Naive B cell (primary cell): ENCODE data around the gene KRT16. TPM values are rescaled to one million over a fixed set of nuclear protein-coding genes. Genes with fewer than 3 reads are reported as not detected.
"Not testable (repeated sequence)": the region's sequence is repeated elsewhere in the genome, so short reads cannot be mapped to it uniquely, and the experiment has no call there.

Source experiments
- ATAC-seq, 2 donors: fragments of 150-1000 bp; cut with Tn5 transposase; 2 replicates each; pipeline ENCODE4 v1.10.0; 2021; ENCODE audit warnings: low read depth in 2 of 2, mild to moderate bottlenecking in 2 of 2, moderate library complexity in 2 of 2
- DNase-seq: peaks from one replicate; pipeline ENCODE4 v3.0.0; 2022
- H3K27ac Mint-ChIP-seq, 6 donors: one replicate each; pipeline ENCODE4 v1.8.0; 2020 to 2022; ENCODE audit warnings: mild to moderate bottlenecking in 6 of 6, mixed read lengths in 6 of 6, moderate library complexity in 5 of 6, inconsistent platforms in 2 of 6
- H3K27me3 Mint-ChIP-seq, 3 donors: one replicate each; pipeline ENCODE4 v1.8.0; 2021 to 2022; ENCODE audit warnings: mixed read lengths in 3 of 3, mild to moderate bottlenecking in 1 of 3
- H3K36me3 Mint-ChIP-seq, 2 donors: one replicate each; pipeline ENCODE4 v1.8.0; 2020 to 2022; ENCODE audit warnings: mixed read lengths in 2 of 2, inconsistent platforms in 1 of 2, mild to moderate bottlenecking in 1 of 2
- H3K4me1 Mint-ChIP-seq, 3 donors: one replicate each; pipeline ENCODE4 v1.8.0; 2020 to 2022; ENCODE audit warnings: mixed read lengths in 3 of 3, inconsistent platforms in 1 of 3, mild to moderate bottlenecking in 1 of 3, moderate library complexity in 1 of 3
- H3K4me3 Mint-ChIP-seq, 8 donors: one replicate each; pipeline ENCODE4 v1.8.0; 2020 to 2022; ENCODE audit warnings: mild to moderate bottlenecking in 8 of 8, mixed read lengths in 8 of 8, moderate library complexity in 8 of 8, inconsistent platforms in 2 of 8
- H3K9me3 Mint-ChIP-seq, 7 donors: one replicate each; pipeline ENCODE4 v1.8.0; 2020 to 2022; ENCODE audit warnings: mixed read lengths in 7 of 7, mild to moderate bottlenecking in 5 of 7, inconsistent platforms in 2 of 7, moderate library complexity in 1 of 7
- polyA plus RNA-seq, 6 donors: library from polyadenylated mRNA; unstranded; fragments of 300-500 nt; fragmentation: Illumina TruSeq; gene quantifications; one replicate each; pipeline ENCODE4 v1.2.3, GENCODE V29; 2021; ENCODE audit warnings: low read depth in 6 of 6

The KRT16 gene
- polyA plus RNA-seq, 6 donors from 2014 or later: not detected

GRCh38 chr17:41652461-41652970, 39.9 kb upstream of the KRT16 start:
- Mint-ChIP-seq H3K27ac (no peak overlapping the region), H3K4me3 (peak overlapping the region in 1 of 8 donors; percentile 21), H3K9me3 (no peaks in the 10 kb centered on the region), H3K27me3 (peaks cover 5 to 19% (median 17%) of the 10 kb centered on the region in 3 donors), H3K4me1 (peaks cover 11 to 16% (median 12%) of the 10 kb centered on the region in 3 donors), H3K36me3 (no peaks in the 10 kb centered on the region)
- no peak for ATAC-seq
- no peak for DNase-seq

GRCh38 chr17:41651625-41652460, 39.3 kb upstream of the KRT16 start:
- H3K4me3 Mint-ChIP-seq: peak overlapping the region in 3 of 8 donors; percentile 0 to 61 (median 21)
- H3K27me3 Mint-ChIP-seq: peaks cover 5 to 15% (median 14%) of the 10 kb centered on the region in 3 donors
- DNase-seq (no peak), ATAC-seq (no peak)
- no peaks in the 10 kb centered on the region for H3K36me3 Mint-ChIP-seq
- no peak overlapping the region for H3K27ac Mint-ChIP-seq
- H3K9me3 Mint-ChIP-seq: no peaks in the 10 kb centered on the region
- peaks cover 11 to 14% (median 12%) of the 10 kb centered on the region in 3 donors for H3K4me1 Mint-ChIP-seq

GRCh38 chr17:41650794-41651624, 38.4 kb upstream of the KRT16 start:
- no peak overlapping the region for H3K27ac Mint-ChIP-seq
- H3K27me3 Mint-ChIP-seq: peaks cover 5 to 8% (median 7%) of the 10 kb centered on the region in 3 donors
- H3K4me3 Mint-ChIP-seq: peak overlapping the region in 2 of 8 donors; percentile 44 to 59
- ATAC-seq (no peak), DNase-seq (no peak)
- H3K36me3 Mint-ChIP-seq: no peaks in the 10 kb centered on the region
- no peaks in the 10 kb centered on the region for H3K9me3 Mint-ChIP-seq
- peaks cover 11 to 14% (median 12%) of the 10 kb centered on the region in 3 donors for H3K4me1 Mint-ChIP-seq

- Mint-ChIP-seq H3K36me3 (no peaks in the 10 kb centered on the region), H3K27ac (no peak overlapping the region), H3K4me1 (peaks cover 11 to 14% (median 12%) of the 10 kb centered on the region in 3 donors), H3K27me3 (peaks cover under 1 to 8% (median 5%) of the 10 kb centered on the region in 3 donors), H3K4me3 (no peak overlapping the region), H3K9me3 (no peaks in the 10 kb centered on the region)
- DNase-seq (no peak), ATAC-seq (no peak)
These were observed 37.5 kb upstream of the KRT16 start for GRCh38 chr17:41649923-41650519.

GRCh38 chr17:41648411-41649195, 36.0 kb upstream of the KRT16 start:
- H3K27me3 Mint-ChIP-seq: peaks cover 0 to 8% (median 5%) of the 10 kb centered on the region in 3 donors
- H3K36me3 Mint-ChIP-seq: no peaks in the 10 kb centered on the region
- H3K27ac Mint-ChIP-seq: peak overlapping the region; percentile 12 to 94 (median 74)
- peaks cover 11 to 14% (median 12%) of the 10 kb centered on the region in 3 donors for H3K4me1 Mint-ChIP-seq
- DNase-seq (peak; percentile 84), ATAC-seq (peak; percentile 84 to 89)
- peak overlapping the region in 7 of 8 donors; percentile 46 to 90 (median 88) for H3K4me3 Mint-ChIP-seq
- no peaks in the 10 kb centered on the region for H3K9me3 Mint-ChIP-seq

- Mint-ChIP-seq H3K27ac (peak overlapping the region in 3 of 6 donors; percentile 17 to 93 (median 76)), H3K27me3 (peaks cover 0 to 8% (median 5%) of the 10 kb centered on the region in 3 donors), H3K9me3 (no peaks in the 10 kb centered on the region), H3K36me3 (no peaks in the 10 kb centered on the region), H3K4me1 (peaks cover 11 to 14% (median 12%) of the 10 kb centered on the region in 3 donors), H3K4me3 (peak overlapping the region in 7 of 8 donors; percentile 46 to 90 (median 88))
- DNase-seq (peak; percentile 79), ATAC-seq (peak; percentile 76 to 77)
These were observed 35.4 kb upstream of the KRT16 start for GRCh38 chr17:41647940-41648410.

- no peak for ATAC-seq
- Mint-ChIP-seq H3K36me3 (no peaks in the 10 kb centered on the region), H3K4me1 (peaks cover 11 to 14% (median 12%) of the 10 kb centered on the region in 3 donors), H3K9me3 (no peaks in the 10 kb centered on the region), H3K27ac (no peak overlapping the region), H3K27me3 (peaks cover 0 to 7% (median 5%) of the 10 kb centered on the region in 3 donors), H3K4me3 (peak overlapping the region in 2 of 8 donors; percentile 39 to 87)
- DNase-seq: no peak
These were observed 34.7 kb upstream of the KRT16 start for GRCh38 chr17:41647038-41647813.

GRCh38 chr17:41642252-41643156, 29.9 kb upstream of the KRT16 start:
- no peaks in the 10 kb centered on the region for H3K4me1 Mint-ChIP-seq
- no peaks in the 10 kb centered on the region for H3K36me3 Mint-ChIP-seq
- H3K9me3 Mint-ChIP-seq: no peaks in the 10 kb centered on the region
- no peak overlapping the region for H3K27ac Mint-ChIP-seq
- DNase-seq: no peak
- H3K27me3 Mint-ChIP-seq: peaks cover 0 to 13% (median 11%) of the 10 kb centered on the region in 3 donors
- ATAC-seq: no peak
- no peak overlapping the region for H3K4me3 Mint-ChIP-seq

- peaks cover 0 to 13% (median 11%) of the 10 kb centered on the region in 3 donors for H3K27me3 Mint-ChIP-seq
- H3K4me1 Mint-ChIP-seq, DNase-seq, H3K27ac Mint-ChIP-seq, H3K9me3 Mint-ChIP-seq, H3K36me3 Mint-ChIP-seq, ATAC-seq, H3K4me3 Mint-ChIP-seq: not testable (repeated sequence)
These were observed 28.0 kb upstream of the KRT16 start for GRCh38 chr17:41640596-41640995.

GRCh38 chr17:41639492-41640473, 27.2 kb upstream of the KRT16 start:
- Mint-ChIP-seq H3K9me3 (no peaks in the 10 kb centered on the region), H3K27ac (peak overlapping the region in 1 of 6 donors; percentile 56), H3K27me3 (peaks cover 0 to 13% (median 11%) of the 10 kb centered on the region in 3 donors), H3K36me3 (no peaks in the 10 kb centered on the region), H3K4me1 (no peaks in the 10 kb centered on the region), H3K4me3 (no peak overlapping the region)
- DNase-seq (no peak), ATAC-seq (no peak)
